Type B pancreatic cell (in vitro differentiated cells): Measurements from ENCODE around the gene PKNOX2. TPM values are rescaled to one million over a fixed set of nuclear protein-coding genes. Genes with fewer than 3 reads are reported as not detected.

Experiments
- DNase-seq: peaks from one replicate; pipeline ENCODE4 v3.0.0; 2021; ENCODE audit warnings: mixed read lengths; ENCODE audit not compliant: unreplicated experiment; ENCODE audit errors: extremely low spot score
- H3K27ac Mint-ChIP-seq: 2 replicates; pipeline ENCODE4 v1.8.0; 2021; ENCODE audit warnings: mild to moderate bottlenecking, mixed read lengths
- H3K27me3 Mint-ChIP-seq: 2 replicates; pipeline ENCODE4 v1.8.0; 2021; ENCODE audit warnings: mixed read lengths
- H3K36me3 Mint-ChIP-seq: 2 replicates; pipeline ENCODE4 v1.8.0; 2021; ENCODE audit warnings: mixed read lengths
- H3K4me1 Mint-ChIP-seq: one replicate; pipeline ENCODE4 v1.8.0; 2021; ENCODE audit warnings: mixed read lengths; ENCODE audit not compliant: unreplicated experiment
- H3K4me3 Mint-ChIP-seq: 2 replicates; pipeline ENCODE4 v1.8.0; 2021; ENCODE audit warnings: mild to moderate bottlenecking, mixed read lengths
- H3K9me3 Mint-ChIP-seq: 2 replicates; pipeline ENCODE4 v1.8.0; 2021; ENCODE audit warnings: mixed read lengths
- total RNA-seq: library from RNA; stranded (reverse); gene quantifications from 2 replicates; pipeline ENCODE4 v1.2.1, GENCODE V29; 2021; ENCODE audit warnings: low replicate concordance
- TF ChIP-seq, protein P1 (sequence below): fragments of 200-600 bp; sonication (generic); conservative IDR thresholded peaks from 2 replicates; pipeline ENCODE4 v1.5.0; 2021; ENCODE audit warnings: antibody characterized with exemption, mild to moderate bottlenecking

Gene PKNOX2
- total RNA-seq, 1 donor from 2014 or later = 15.3 TPM

DNA sequence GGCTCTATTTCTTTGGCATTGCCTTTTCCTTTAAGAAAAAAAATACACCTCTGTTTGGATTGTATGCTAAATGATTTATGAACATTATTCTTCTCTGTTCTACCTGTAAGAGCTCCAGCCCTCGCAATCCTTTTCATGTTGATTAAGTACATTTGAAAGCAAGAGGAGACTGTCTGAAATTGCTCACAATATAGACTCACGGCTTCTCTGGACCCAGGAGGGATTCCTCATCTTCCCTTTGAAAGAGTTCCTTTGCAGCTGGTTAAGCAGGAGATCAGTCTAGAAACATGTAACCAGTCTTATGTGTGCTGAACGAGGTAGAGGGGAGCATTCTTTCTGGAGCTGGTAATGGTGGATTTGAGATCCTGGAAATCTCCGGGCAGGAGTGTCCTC is 47.4 kb downstream of the PKNOX2 start:
- no peaks in the 10 kb centered on the region for H3K9me3 Mint-ChIP-seq
- TF ChIP-seq, protein P1, sequence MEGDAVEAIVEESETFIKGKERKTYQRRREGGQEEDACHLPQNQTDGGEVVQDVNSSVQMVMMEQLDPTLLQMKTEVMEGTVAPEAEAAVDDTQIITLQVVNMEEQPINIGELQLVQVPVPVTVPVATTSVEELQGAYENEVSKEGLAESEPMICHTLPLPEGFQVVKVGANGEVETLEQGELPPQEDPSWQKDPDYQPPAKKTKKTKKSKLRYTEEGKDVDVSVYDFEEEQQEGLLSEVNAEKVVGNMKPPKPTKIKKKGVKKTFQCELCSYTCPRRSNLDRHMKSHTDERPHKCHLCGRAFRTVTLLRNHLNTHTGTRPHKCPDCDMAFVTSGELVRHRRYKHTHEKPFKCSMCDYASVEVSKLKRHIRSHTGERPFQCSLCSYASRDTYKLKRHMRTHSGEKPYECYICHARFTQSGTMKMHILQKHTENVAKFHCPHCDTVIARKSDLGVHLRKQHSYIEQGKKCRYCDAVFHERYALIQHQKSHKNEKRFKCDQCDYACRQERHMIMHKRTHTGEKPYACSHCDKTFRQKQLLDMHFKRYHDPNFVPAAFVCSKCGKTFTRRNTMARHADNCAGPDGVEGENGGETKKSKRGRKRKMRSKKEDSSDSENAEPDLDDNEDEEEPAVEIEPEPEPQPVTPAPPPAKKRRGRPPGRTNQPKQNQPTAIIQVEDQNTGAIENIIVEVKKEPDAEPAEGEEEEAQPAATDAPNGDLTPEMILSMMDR = no peak
- no peak for DNase-seq
- no peaks in the 10 kb centered on the region for H3K36me3 Mint-ChIP-seq
- peaks cover 23% of the 10 kb centered on the region for H3K27me3 Mint-ChIP-seq
- no peak overlapping the region for H3K27ac Mint-ChIP-seq
- H3K4me1 Mint-ChIP-seq = peaks cover 32% of the 10 kb centered on the region
- H3K4me3 Mint-ChIP-seq = peak overlapping the region; percentile 4

DNA sequence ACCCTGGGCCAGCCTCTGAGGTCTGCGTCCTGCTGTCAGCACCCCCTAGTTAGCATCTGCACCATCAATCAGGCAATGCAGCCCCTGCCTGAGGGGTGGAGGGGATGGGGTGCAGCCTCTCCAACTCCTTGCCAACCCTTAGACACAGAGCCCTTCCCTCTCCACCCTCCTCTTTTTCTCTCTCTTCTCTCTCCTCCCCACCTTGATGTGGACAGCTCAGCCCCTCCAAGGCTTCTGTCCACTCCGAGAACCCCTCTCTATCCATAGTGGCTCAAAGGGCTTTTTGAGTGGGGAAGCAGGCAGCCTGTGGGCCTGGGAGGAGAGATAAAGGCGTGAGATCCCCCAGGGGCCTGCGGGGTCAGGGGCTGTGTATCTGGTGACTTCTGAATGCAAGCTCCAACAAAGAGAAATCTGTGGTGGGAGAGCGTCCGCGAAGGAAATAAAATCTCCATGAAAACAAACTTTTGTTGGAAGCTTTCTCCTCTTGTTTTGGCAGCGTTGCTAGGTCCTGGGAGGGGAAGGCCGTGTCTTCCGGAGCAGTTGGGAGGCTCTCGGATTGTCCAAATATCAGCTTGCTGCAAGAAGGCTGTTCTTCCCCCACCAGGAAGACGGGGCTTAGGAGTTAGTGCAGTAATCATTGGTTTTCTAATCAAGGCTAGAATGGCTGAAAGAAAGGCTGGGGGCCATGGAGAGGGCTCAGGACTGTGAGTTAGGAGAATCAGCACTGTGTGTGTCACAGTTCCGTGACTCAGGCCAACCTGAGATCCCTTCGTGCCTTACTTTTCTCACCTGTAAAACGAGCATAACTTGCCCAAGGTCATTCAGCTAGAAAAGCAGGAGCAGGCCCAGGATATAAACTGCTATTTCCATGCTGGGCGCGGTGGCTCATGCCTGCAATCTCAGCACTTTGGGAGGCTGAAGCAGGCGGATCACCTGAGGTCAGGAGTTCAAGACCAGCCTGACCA is 50.3 kb downstream of the PKNOX2 start:
- peaks cover 47% of the 10 kb centered on the region for H3K4me1 Mint-ChIP-seq
- TF ChIP-seq, protein P1 = no peak
- peaks cover 48% of the 10 kb centered on the region for H3K27me3 Mint-ChIP-seq
- H3K9me3 Mint-ChIP-seq = no peaks in the 10 kb centered on the region
- H3K36me3 Mint-ChIP-seq = no peaks in the 10 kb centered on the region
- H3K27ac Mint-ChIP-seq = peak overlapping the region; percentile 63
- H3K4me3 Mint-ChIP-seq = peak overlapping the region; percentile 21
- no peak for DNase-seq

DNA sequence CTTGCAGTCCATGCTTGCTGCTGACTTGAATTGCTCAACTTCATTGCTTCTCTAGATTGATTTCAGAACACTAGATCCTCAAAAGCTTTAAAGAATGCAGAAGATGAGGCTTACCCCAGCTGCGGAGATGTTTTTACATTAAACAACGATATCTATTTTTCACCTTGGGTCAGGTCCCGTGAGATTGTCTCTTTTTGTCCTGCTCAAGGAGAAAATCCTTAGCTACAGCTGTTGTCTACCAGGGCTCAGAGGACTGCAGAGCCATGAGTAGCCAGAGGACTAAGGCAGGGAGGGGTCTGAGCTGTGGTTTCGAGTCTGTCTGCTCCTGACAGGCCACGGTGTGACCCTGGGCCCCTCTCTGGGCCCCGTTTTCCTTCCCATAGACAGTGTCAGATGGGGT is 51.4 kb downstream of the PKNOX2 start:
- DNase-seq = no peak
- Mint-ChIP-seq H3K4me3 (no peak overlapping the region), H3K4me1 (peaks cover 55% of the 10 kb centered on the region), H3K27me3 (peaks cover 58% of the 10 kb centered on the region), H3K9me3 (no peaks in the 10 kb centered on the region), H3K27ac (no peak overlapping the region), H3K36me3 (no peaks in the 10 kb centered on the region)
- TF ChIP-seq, protein P1 = no peak

DNA sequence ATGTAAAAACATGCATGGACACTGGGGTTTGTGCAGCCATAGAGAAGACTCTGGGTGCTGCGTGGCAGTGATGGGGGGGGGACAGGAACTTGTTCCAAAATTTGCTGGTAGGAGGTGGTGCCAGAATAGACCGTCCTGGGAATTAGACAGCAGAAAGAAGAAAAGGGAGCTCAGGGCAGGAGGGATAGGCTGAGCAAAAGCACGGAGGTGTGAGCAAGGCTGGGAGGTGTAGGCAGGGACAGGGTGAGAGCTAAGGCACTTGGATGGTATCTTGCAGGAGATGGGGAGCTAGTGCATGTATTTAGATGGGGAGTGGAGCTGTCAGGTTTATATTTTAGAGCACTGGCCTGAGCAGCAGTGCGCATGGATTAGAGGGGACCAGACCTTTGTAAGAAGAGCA is 53.8 kb downstream of the PKNOX2 start:
- H3K9me3 Mint-ChIP-seq = no peaks in the 10 kb centered on the region
- no peaks in the 10 kb centered on the region for H3K36me3 Mint-ChIP-seq
- TF ChIP-seq, protein P1 = no peak
- no peak overlapping the region for H3K4me3 Mint-ChIP-seq
- no peak overlapping the region for H3K27ac Mint-ChIP-seq
- no peak for DNase-seq
- H3K4me1 Mint-ChIP-seq = peaks cover 70% of the 10 kb centered on the region
- peaks cover 71% of the 10 kb centered on the region for H3K27me3 Mint-ChIP-seq

DNA sequence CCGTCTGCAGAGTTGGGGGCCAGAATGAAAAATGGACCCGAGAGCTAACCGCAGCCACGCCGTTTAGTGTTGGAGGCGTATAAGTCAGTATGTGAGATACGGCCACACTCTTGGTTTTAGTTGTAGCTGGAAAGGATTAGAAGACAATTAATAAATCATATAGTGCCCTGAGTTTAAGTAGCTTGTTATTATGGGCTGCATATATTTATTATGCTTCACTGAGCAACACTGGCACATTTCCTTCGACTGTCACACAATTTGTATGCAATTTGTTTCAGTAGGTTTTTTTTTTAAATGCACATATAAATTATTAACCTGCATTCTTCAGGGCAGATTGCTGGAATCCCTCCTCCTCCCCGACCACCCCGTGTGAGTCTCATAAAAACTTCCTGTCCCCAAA is 56.9 kb downstream of the PKNOX2 start:
- Mint-ChIP-seq H3K4me1 (peaks cover 62% of the 10 kb centered on the region), H3K9me3 (no peaks in the 10 kb centered on the region), H3K27ac (no peak overlapping the region), H3K36me3 (no peaks in the 10 kb centered on the region), H3K27me3 (peaks cover 64% of the 10 kb centered on the region), H3K4me3 (no peak overlapping the region)
- DNase-seq = no peak
- TF ChIP-seq, protein P1 = no peak
